ENCODE data around the gene GNG13. TPM values are rescaled to one million over a fixed set of nuclear protein-coding genes. Genes with fewer than 3 reads are reported as not detected.

GNG13 gene
- total RNA-seq, 1 experiment from 2014 or later: 0.23 TPM

DNA sequence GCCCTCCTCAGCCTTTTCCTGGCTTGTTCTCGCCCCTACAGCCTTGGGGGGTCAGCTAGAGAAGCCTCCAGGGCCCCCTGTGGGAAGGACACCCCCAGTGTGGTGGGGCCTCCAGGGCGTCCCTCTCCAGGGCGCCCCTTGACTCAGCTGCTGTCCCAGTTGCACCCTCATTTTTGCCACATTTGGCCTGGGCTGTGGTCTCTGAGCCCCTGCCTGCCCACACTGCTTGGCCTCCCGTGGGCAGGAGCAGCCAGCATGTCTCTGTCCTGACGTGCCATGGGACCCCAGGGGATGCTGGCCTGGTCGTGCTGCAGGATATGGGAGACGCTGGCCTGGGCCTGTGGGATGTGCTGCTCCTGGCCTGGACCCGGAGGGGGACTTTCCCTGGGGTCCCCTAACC, 7.1 kb downstream of the GNG13 start:
- DNase-seq (ENCODE audit: low read depth, low spot score): no peak
- ATAC-seq: no peak
- Histone ChIP-seq H3K27ac (ENCODE audit: low read length) (no peak overlapping the region), H3K4me1 (ENCODE audit: control insufficient read depth, insufficient read depth, low read length) (peaks cover 13% of the 10 kb centered on the region), H3K36me3 (ENCODE audit: control insufficient read depth, insufficient read depth, low read length) (peaks cover 5% of the 10 kb centered on the region), H3K4me3 (ENCODE audit: low read depth in 2 of 2, low read length in 2 of 2) (no peak overlapping the region), H3K9me3 (ENCODE audit: control insufficient read depth, insufficient read depth, low read depth, low read length) (no peaks in the 10 kb centered on the region), H3K27me3 (ENCODE audit: control insufficient read depth, insufficient read depth, low read length) (no peaks in the 10 kb centered on the region)
- intact Hi-C loops (cut with micrococcal nuclease; ENCODE audit: unreplicated experiment): no loop called here
- BruUV-seq (replicated peaks): no TSS peak
- TF ChIP-seq SIN3A (IDR thresholded peaks at IDR 0.05; ENCODE audit: borderline replicate concordance, insufficient read depth, low read depth, low read length) (no peak), CTCF (IDR thresholded peaks at IDR 0.05) (no peak), POLR2AphosphoS5 (IDR thresholded peaks at IDR 0.05; ENCODE audit: low read depth, low read length) (no peak), TCF7L2 (IDR thresholded peaks at IDR 0.05; ENCODE audit: low read depth, low read length) (no peak)
- TF ChIP-seq, protein P1, sequence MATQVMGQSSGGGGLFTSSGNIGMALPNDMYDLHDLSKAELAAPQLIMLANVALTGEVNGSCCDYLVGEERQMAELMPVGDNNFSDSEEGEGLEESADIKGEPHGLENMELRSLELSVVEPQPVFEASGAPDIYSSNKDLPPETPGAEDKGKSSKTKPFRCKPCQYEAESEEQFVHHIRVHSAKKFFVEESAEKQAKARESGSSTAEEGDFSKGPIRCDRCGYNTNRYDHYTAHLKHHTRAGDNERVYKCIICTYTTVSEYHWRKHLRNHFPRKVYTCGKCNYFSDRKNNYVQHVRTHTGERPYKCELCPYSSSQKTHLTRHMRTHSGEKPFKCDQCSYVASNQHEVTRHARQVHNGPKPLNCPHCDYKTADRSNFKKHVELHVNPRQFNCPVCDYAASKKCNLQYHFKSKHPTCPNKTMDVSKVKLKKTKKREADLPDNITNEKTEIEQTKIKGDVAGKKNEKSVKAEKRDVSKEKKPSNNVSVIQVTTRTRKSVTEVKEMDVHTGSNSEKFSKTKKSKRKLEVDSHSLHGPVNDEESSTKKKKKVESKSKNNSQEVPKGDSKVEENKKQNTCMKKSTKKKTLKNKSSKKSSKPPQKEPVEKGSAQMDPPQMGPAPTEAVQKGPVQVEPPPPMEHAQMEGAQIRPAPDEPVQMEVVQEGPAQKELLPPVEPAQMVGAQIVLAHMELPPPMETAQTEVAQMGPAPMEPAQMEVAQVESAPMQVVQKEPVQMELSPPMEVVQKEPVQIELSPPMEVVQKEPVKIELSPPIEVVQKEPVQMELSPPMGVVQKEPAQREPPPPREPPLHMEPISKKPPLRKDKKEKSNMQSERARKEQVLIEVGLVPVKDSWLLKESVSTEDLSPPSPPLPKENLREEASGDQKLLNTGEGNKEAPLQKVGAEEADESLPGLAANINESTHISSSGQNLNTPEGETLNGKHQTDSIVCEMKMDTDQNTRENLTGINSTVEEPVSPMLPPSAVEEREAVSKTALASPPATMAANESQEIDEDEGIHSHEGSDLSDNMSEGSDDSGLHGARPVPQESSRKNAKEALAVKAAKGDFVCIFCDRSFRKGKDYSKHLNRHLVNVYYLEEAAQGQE (IDR thresholded peaks at IDR 0.05; ENCODE audit: insufficient read depth in 1 of 2, low read depth in 2 of 2, low read length in 1 of 2): no peak
- CTCF ChIA-PET: no interaction called here
- POLR2A ChIA-PET: interaction anchor here (0.5 to 0.6 kb wide), 2 partner anchors 14 to 50 kb away, joined by 7 to 10 read pairs; no protein-coding TSS in a partner anchor
- in situ Hi-C loops (cut with HindIII; ENCODE audit: low pct_unique_long_range_greater_than_20kb, low sequenced_read_pairs): no loop called here

- ATAC-seq (no peak), DNase-seq (ENCODE audit: low read depth, low spot score) (no peak)
- Histone ChIP-seq H3K4me1 (ENCODE audit: control insufficient read depth, insufficient read depth, low read length) (peaks cover 13% of the 10 kb centered on the region), H3K27ac (ENCODE audit: low read length) (no peak overlapping the region), H3K4me3 (ENCODE audit: low read depth in 2 of 2, low read length in 2 of 2) (no peak overlapping the region), H3K9me3 (ENCODE audit: control insufficient read depth, insufficient read depth, low read depth, low read length) (no peaks in the 10 kb centered on the region), H3K27me3 (ENCODE audit: control insufficient read depth, insufficient read depth, low read length) (no peaks in the 10 kb centered on the region), H3K36me3 (ENCODE audit: control insufficient read depth, insufficient read depth, low read length) (peaks cover 5% of the 10 kb centered on the region)
- no TSS peak for BruUV-seq (replicated peaks)
- intact Hi-C loops (cut with micrococcal nuclease; ENCODE audit: unreplicated experiment): no loop called here
- ChIA-PET CTCF (no interaction called here), POLR2A (no interaction called here)
- TF ChIP-seq SIN3A (IDR thresholded peaks at IDR 0.05; ENCODE audit: borderline replicate concordance, insufficient read depth, low read depth, low read length) (no peak), POLR2AphosphoS5 (IDR thresholded peaks at IDR 0.05; ENCODE audit: low read depth, low read length) (no peak), CTCF (IDR thresholded peaks at IDR 0.05) (no peak)
- TF ChIP-seq, protein P1 (IDR thresholded peaks at IDR 0.05; ENCODE audit: insufficient read depth in 1 of 2, low read depth in 2 of 2, low read length in 1 of 2): no peak
- in situ Hi-C loops (cut with HindIII; ENCODE audit: low pct_unique_long_range_greater_than_20kb, low sequenced_read_pairs): no loop called here
Observed at GRCh38 chr16:792221-792995, 8.1 kb downstream of the GNG13 start.

All from Panc1 (cell line).